Osteoblast (primary cell): ENCODE measurements around the gene C16orf89. TPM values are rescaled to one million over a fixed set of nuclear protein-coding genes. Genes with fewer than 3 reads are reported as not detected.

Source experiments
- DNase-seq: peaks from one replicate; pipeline ENCODE4 v3.0.0; 2011; ENCODE audit warnings: low spot score, mixed read lengths; ENCODE audit not compliant: insufficient read length; ENCODE audit errors: missing footprints
- H2AFZ ChIP-seq: 2 replicates; pipeline ENCODE4 v1.6.0; 2011; ENCODE audit warnings: mild to moderate bottlenecking, low read length
- H3K27ac ChIP-seq: 2 replicates; pipeline ENCODE4 v1.5.1; 2011; ENCODE audit warnings: mild to moderate bottlenecking, low read depth, low read length, moderate library complexity
- H3K27me3 ChIP-seq: 2 replicates; pipeline ENCODE4 v1.6.0; 2012; ENCODE audit warnings: mild to moderate bottlenecking, control low read depth, inconsistent platforms, low read length, moderate library complexity; ENCODE audit not compliant: insufficient read depth
- H3K36me3 ChIP-seq: 2 replicates; pipeline ENCODE4 v1.5.1; 2011; ENCODE audit warnings: mild to moderate bottlenecking, low read length, control low read depth, moderate library complexity; ENCODE audit not compliant: insufficient read depth
- H3K4me1 ChIP-seq: 2 replicates; pipeline ENCODE4 v1.5.1; 2011; ENCODE audit warnings: mild to moderate bottlenecking, low read length, control low read depth, moderate library complexity; ENCODE audit not compliant: insufficient read depth
- H3K4me2 ChIP-seq: 2 replicates; pipeline ENCODE4 v1.6.0; 2011; ENCODE audit warnings: mild to moderate bottlenecking, low read length; ENCODE audit not compliant: insufficient read depth
- H3K4me3 ChIP-seq: fragments of 200-600 bp; sonication (generic); 3 replicates; pipeline ENCODE4 v1.5.1; 2012; ENCODE audit warnings: mild to moderate bottlenecking, low read length, inconsistent platforms; ENCODE audit not compliant: insufficient read depth
- H3K79me2 ChIP-seq: 2 replicates; pipeline ENCODE4 v1.6.0; 2012; ENCODE audit warnings: mild to moderate bottlenecking, low read length, control low read depth, inconsistent platforms; ENCODE audit not compliant: insufficient read depth
- H3K9me3 ChIP-seq: 2 replicates; pipeline ENCODE4 v1.5.1; 2011; ENCODE audit warnings: low read depth, low read length, control low read depth
- H4K20me1 ChIP-seq: 2 replicates; pipeline ENCODE4 v1.6.0; 2012; ENCODE audit warnings: mild to moderate bottlenecking, low read length, control low read depth; ENCODE audit not compliant: insufficient read depth
- total RNA-seq: library from RNA; depleted of rRNA; stranded (reverse); fragments of >200 nt; gene quantifications from 2 replicates; pipeline ENCODE4 v1.2.3, GENCODE V29; 2012
- TF ChIP-seq, protein P1 (sequence below): IDR thresholded peaks from 2 replicates; pipeline ENCODE4 v1.5.1; 2011; ENCODE audit warnings: mild to moderate bottlenecking, low read depth, low read length, moderate library complexity; ENCODE audit errors: extremely low read depth

Gene C16orf89
- total RNA-seq, 1 donor = not detected

DNA sequence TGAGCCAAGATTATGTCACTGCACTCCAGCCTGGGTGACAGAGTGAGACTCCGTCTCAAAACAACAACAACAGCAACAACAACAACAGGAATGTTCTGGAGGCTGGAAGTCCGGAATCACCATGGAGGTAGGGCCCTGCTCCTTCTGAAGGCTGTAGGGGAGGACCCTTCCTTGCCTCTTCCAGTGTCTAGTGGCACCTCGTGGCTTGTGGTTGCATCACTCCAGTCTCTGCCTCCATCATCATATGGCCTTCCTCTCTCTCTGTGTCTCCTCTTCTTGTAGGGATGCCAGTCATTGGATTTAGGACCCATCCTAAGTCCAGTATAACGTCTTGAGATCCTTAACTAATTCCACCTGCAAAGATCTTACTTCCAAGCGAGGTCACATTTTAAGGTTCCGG, 46.0 kb downstream of the C16orf89 start:
- H3K9me3 ChIP-seq = no peaks in the 10 kb centered on the region
- no peak for DNase-seq
- H3K27ac ChIP-seq = no peak overlapping the region
- H3K4me3 ChIP-seq = no peak overlapping the region
- no peaks in the 10 kb centered on the region for H3K36me3 ChIP-seq
- H3K79me2 ChIP-seq = no peaks in the 10 kb centered on the region
- no peaks in the 10 kb centered on the region for H4K20me1 ChIP-seq
- no peaks in the 10 kb centered on the region for H3K4me1 ChIP-seq
- no peak overlapping the region for H3K4me2 ChIP-seq
- H3K27me3 ChIP-seq = peaks cover 4% of the 10 kb centered on the region
- TF ChIP-seq, protein P1, sequence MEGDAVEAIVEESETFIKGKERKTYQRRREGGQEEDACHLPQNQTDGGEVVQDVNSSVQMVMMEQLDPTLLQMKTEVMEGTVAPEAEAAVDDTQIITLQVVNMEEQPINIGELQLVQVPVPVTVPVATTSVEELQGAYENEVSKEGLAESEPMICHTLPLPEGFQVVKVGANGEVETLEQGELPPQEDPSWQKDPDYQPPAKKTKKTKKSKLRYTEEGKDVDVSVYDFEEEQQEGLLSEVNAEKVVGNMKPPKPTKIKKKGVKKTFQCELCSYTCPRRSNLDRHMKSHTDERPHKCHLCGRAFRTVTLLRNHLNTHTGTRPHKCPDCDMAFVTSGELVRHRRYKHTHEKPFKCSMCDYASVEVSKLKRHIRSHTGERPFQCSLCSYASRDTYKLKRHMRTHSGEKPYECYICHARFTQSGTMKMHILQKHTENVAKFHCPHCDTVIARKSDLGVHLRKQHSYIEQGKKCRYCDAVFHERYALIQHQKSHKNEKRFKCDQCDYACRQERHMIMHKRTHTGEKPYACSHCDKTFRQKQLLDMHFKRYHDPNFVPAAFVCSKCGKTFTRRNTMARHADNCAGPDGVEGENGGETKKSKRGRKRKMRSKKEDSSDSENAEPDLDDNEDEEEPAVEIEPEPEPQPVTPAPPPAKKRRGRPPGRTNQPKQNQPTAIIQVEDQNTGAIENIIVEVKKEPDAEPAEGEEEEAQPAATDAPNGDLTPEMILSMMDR = no peak
- no peak overlapping the region for H2AFZ ChIP-seq

DNA sequence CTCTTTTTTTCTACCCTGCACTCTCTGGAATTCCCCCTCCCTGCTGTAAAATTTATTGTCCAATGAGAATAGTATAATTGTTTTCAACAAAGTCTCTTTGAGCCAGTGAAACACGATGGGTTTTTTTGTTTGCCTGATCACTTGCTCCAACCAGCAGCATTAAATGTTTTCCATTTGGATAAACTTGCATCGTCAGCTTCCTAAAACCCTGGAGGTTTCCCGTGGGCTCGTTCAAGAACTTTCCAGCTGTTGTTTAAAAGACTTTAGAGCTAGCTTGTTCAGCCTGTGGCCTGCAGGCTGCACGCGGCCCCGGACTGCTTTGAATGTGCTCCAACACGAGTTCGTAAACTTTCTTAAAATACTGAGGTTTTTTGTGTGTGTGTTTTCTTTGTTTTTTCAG, 47.0 kb downstream of the C16orf89 start:
- no peaks in the 10 kb centered on the region for H3K36me3 ChIP-seq
- no peaks in the 10 kb centered on the region for H3K79me2 ChIP-seq
- H3K9me3 ChIP-seq = no peaks in the 10 kb centered on the region
- no peak overlapping the region for H3K4me3 ChIP-seq
- no peaks in the 10 kb centered on the region for H4K20me1 ChIP-seq
- peaks cover 4% of the 10 kb centered on the region for H3K27me3 ChIP-seq
- H3K4me2 ChIP-seq = no peak overlapping the region
- DNase-seq = no peak
- no peaks in the 10 kb centered on the region for H3K4me1 ChIP-seq
- H3K27ac ChIP-seq = no peak overlapping the region
- TF ChIP-seq, protein P1 = no peak
- H2AFZ ChIP-seq = no peak overlapping the region

DNA sequence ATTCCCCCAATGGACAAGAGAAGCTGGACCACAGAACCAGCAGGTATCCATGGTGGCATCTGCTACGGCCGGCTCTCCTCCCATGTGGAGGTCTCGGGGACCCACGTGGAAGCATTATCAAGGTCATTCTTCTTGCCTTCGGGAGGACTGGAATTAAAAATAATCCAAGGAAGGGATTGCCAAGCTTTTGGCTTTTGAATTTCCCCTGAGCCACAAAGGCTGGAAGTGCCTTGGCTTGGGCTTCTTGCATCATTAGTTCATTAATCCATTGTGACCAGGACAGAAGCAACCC, 48.1 kb downstream of the C16orf89 start:
- H3K9me3 ChIP-seq = no peaks in the 10 kb centered on the region
- H3K4me3 ChIP-seq = no peak overlapping the region
- H3K27me3 ChIP-seq = peaks cover 4% of the 10 kb centered on the region
- H3K36me3 ChIP-seq = no peaks in the 10 kb centered on the region
- H3K79me2 ChIP-seq = no peaks in the 10 kb centered on the region
- no peaks in the 10 kb centered on the region for H3K4me1 ChIP-seq
- H4K20me1 ChIP-seq = no peaks in the 10 kb centered on the region
- TF ChIP-seq, protein P1 = no peak
- H3K4me2 ChIP-seq = no peak overlapping the region
- peak; percentile 41 for DNase-seq
- no peak overlapping the region for H3K27ac ChIP-seq
- no peak overlapping the region for H2AFZ ChIP-seq

DNA sequence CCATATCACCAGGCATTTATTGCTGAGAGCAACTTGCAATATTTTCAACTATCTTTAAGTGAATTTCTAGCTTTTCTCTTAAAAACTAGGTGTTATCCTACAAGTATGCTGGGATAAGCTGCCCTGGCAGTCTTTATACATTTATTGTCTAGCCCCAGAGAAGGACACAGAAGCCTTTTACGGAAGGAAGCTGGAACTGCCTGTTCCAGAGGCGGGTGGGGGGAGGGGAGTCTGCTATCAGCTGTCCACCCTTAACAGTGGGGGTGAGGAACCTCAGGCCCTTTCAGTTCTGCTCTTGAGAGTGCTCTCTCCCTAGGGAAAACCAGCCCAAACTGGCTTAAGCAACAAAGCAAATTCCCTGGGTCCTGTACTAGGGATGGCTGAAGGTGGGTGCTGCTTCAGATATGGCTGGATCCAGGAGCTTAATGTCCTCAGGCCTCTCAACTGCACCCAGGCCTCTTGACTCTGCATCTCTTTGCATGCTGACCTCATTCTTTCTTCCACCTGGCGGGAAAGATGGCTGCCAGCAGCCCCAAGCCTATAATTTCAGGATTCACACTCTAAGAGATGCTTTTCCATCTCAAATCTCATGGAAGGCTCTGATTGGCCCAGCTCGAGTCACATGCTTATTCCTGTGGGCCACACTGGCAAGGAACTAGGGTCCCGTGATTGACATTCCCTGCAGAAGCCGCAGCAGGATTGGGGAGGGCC, 48.6 kb downstream of the C16orf89 start:
- peak; percentile 52 for DNase-seq
- TF ChIP-seq, protein P1 = no peak
- Histone ChIP-seq H3K79me2 (no peaks in the 10 kb centered on the region), H3K4me3 (no peak overlapping the region), H3K4me1 (no peaks in the 10 kb centered on the region), H3K9me3 (no peaks in the 10 kb centered on the region), H3K36me3 (no peaks in the 10 kb centered on the region), H3K27ac (no peak overlapping the region), H3K27me3 (peaks cover 4% of the 10 kb centered on the region), H4K20me1 (no peaks in the 10 kb centered on the region), H3K4me2 (no peak overlapping the region), H2AFZ (no peak overlapping the region)
